ENCODE results near the gene URM1.
A peak's percentile ranks its signal among the peaks of the same experiment; 100 is the strongest.
"Not testable (repeated sequence)": the region's sequence is repeated elsewhere in the genome, so short reads cannot be mapped to it uniquely, and the experiment has no call there.

Gene URM1

DNA sequence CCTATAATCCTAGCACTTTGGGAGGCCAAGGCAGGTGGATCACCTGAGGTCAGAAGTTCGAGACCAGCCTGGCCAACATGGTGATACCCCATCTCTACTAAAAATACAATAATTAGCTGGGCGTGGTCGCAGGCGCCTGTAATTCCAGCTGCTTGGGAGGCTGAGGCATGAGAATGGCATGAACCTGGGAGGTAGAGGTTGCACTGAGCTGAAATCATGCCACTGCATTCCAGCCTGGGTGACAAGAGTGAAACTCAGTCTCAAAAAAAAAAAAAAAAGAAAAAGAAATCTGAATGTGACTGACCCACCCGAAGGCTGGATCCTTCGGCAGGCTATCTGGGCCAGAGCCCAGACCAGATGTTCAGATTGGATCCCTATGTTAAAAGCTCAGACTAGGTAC is 52.2 kb downstream of the URM1 start:
- not testable (repeated sequence) for DNase-seq

DNA sequence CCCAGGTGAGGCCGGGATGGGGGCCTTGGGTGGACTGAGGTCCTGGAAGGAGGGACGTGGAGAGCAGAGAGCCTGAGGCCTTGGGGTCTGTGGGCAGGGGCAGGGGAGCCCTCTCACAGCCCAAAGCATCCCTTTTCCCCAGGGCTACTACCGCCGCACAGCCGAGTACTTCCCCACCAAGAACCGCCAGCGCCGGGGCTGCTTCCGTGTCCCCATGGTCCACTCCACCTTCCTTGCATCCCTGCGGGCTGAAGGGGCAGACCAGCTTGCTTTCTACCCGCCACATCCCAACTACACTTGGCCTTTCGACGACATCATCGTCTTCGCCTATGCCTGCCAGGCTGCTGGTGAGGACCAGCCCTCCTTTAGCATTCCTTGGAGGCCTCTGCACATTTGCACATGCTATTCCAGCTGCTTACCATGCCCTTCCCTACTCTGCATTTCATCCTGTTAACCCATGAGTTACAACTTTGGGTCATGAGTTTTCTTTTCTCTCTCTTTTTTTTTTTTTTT is 53.1 kb downstream of the URM1 start:
- DNase-seq, result no peak

DNA sequence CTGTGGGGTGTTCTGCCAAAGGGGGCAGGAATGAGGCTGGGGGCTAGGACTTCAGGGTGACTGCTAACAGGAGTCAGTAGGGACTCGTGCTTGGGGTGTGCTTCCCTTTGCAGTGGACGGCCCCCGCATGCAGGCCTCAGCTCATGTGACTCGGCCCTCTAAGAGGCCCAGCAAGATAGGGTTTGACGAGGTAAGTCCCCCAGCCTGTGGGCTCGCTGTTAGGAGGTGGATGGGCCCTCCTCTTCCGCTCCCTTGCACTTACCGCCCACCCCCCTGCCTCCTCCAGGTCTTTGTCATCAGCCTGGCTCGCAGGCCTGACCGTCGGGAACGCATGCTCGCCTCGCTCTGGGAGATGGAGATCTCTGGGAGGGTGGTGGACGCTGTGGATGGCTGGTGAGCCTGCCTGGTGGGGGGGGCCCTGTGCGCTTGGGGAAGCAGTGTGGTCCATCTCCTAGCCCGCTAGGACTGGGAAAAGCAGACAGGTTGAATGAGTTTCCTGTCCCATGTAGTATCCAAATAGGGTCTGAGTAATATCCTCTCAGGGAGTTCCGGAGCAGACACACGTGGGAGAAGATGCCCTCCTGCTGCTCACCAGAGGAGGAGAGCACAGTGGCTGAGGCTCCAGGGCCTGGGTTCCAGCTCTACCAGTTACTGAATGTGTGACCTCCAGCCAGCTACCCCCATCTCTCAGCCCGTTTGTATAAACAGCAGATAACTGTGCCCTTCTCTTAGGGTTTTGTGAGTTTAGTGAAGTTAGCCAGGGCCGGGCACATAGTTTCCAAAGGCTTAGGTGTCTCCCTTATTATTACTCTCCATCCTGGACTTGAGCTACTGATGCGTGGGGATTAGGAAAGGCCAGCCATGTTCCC is 57.7 kb downstream of the URM1 start:
- DNase-seq, result no peak

DNA sequence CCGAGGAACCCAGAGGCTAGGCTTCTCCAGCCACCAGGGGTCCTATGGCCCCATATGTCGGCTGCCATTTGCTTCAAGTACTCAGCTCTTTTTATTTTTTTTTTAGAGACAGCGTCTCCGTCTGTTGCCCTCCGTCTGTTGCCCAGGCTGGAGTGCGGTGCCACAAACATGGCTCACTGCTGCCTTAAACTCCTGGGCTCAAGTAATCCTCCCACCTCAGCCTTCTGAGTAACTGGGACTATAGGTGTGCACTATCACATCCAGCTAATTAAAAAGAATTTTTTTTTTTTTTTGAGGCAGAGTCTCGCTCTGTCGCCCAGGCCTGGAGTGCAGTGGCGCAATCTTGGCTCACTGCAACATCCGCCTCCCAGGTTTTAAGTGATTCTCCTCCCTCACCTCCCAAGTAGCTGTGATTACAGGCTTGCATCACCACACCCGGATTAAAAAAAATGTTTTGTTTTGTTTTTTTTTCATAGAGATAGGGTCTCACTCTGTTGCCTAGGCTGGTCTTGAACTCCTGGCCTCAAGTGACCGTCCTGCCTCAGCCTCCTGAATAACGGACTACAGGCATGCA is 58.4 kb downstream of the URM1 start:
- DNase-seq, result no peak

DNA sequence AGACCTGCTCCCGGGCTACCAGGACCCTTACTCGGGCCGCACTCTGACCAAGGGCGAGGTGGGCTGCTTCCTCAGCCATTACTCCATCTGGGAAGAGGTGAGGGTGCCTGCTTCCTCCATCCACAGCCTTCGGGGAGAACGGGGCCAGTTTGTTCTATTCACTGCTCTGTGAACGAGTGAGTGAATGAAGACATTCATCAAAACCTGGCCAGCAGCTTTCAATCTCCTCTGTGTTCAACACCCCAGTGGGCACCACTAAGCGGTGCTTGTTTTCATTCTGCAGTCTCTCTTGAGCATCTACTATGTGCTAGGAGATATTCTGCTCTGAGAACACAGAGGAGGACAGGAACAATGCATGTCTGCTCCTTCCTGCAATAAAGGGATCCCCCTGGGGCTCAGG is 60.0 kb downstream of the URM1 start:
- peak in 2 of 56 donors; percentile 7 to 22 for DNase-seq

DNA sequence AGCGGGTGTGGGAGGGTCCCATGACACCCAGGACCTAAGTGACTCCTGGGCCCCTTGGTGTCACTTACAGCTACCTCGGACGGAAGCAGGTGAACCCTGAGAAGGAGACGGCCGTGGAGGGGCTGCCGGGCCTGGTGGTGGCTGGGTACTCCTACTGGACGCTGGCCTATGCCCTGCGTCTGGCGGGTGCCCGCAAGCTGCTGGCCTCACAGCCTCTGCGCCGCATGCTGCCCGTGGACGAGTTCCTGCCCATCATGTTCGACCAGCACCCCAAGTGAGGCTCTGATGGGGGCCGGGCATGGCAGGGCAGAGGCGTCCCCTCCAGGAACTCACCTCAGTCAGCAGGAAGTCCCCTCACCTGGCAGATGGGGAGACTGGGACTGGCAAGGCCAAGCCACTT is 63.2 kb downstream of the URM1 start:
- DNase-seq, result no peak

DNA sequence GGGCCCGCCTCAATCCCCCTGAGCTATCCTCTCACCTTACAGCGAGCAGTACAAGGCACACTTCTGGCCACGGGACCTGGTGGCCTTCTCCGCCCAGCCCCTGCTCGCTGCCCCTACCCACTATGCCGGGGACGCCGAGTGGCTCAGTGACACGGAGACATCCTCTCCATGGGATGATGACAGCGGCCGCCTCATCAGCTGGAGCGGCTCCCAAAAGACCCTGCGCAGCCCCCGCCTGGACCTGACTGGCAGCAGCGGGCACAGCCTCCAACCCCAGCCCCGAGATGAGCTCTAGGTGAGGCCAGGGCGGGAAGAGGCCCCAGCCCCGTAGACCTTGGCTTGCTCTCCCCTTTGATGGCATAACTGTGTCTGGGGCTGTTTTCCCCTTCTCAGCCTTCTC is 64.4 kb downstream of the URM1 start:
- no peak for DNase-seq

DNA sequence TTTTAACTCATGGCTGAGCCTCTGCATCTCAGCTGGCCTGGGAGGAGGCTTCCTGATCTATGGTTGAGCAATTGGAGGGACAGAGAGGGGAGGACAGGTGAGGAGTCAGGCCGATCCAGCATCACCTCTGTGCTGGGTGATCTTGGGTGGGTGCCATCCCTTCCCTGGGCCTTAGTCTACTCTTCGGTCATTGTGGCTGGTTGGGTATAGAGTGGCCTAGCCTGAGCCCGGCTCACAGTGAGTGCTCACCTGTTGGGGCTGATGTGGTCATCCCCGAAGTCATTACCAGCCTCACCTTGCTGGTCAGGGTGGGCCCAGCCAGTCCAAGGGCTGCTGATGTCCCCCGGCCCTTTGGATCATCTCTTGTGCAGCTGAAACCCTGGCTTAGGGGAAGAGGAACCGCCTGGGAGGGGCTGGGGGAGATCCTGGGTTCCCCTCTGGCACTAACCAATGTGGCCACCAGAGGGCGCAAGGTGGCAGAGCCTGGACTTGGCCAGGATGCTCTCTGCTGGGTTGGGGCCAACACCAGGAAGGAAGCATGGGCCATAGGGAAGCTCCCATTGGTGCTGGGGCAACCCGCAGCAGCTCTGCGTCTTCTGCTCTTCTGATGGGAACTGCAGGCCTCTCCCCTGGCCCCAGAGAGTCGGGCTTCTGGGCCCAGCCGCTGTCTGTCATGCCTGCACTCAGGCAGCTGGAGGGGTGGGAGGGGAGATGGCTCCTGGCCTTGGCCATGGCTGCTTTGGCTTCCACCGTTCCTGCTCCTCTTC is 67.4 kb downstream of the URM1 start:
- peak in 53 of 56 donors; percentile 10 to 88 (median 56) for DNase-seq

DNA sequence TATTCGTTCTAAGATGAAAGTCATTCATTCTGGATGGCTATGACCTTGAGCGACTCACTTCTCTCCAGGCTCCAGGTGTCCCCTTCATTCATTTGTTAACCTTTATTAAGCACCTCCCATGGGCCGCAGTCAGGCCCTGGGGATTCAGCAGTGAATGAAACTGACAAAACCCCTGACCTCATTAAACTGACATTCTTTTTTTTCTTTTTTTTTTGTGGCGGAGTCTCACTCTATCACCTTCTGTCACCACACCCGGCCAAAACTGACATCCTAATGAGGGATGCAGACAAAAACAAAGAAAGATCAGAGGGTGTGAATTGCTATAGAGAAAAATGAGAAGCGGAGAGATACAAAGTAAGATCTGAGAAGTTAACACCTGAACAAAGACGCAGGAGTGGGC is 68.1 kb downstream of the URM1 start:
- no peak for DNase-seq
